Activated CD8-positive, alpha-beta memory T cell treated with anti-CD3 and anti-CD28 coated beads for 48 hours (primary cell): Measurements from ENCODE around the gene KCND3.

Experiments
- DNase-seq, 3 experiments: peaks; one replicate each; pipeline ENCODE4 v3.0.0-alpha.2; 2020; ENCODE audit warnings: low read depth in 2 of 3, low spot score in 2 of 3

KCND3 gene

GRCh38 chr1:111989531-111990025 is at the start of gene KCND3:
KCND3 (minus strand) TSS chr1:111989668.
- DNase-seq: no peak

- no peak for DNase-seq
Measured at GRCh38 chr1:112034277-112034676, 44.8 kb upstream of the KCND3 start.

GRCh38 chr1:112033439-112034120 is 44.1 kb upstream of the KCND3 start:
- DNase-seq: no peak

GRCh38 chr1:112030157-112030556 is 40.7 kb upstream of the KCND3 start:
- no peak for DNase-seq

- no peak for DNase-seq
Measured at GRCh38 chr1:112027696-112028095, 38.2 kb upstream of the KCND3 start.

GRCh38 chr1:112026501-112026900 is 37.0 kb upstream of the KCND3 start:
- DNase-seq: no peak

GRCh38 chr1:112026016-112026415 is 36.5 kb upstream of the KCND3 start:
- DNase-seq: no peak

- DNase-seq: no peak
Measured at GRCh38 chr1:112021263-112021662, 31.8 kb upstream of the KCND3 start.

GRCh38 chr1:112017183-112017582 is 27.7 kb upstream of the KCND3 start:
- DNase-seq: no peak

GRCh38 chr1:112012823-112013222 is 23.4 kb upstream of the KCND3 start:
- no peak for DNase-seq

- no peak for DNase-seq
Measured at GRCh38 chr1:112011202-112011601, 21.7 kb upstream of the KCND3 start.

GRCh38 chr1:112007169-112007568 is 17.7 kb upstream of the KCND3 start:
- no peak for DNase-seq

- no peak for DNase-seq
Measured at GRCh38 chr1:112006416-112007025, 17.1 kb upstream of the KCND3 start.

- no peak for DNase-seq
Measured at GRCh38 chr1:112004076-112004475, 14.6 kb upstream of the KCND3 start.

GRCh38 chr1:112002514-112002913 is 13.0 kb upstream of the KCND3 start:
- no peak for DNase-seq

GRCh38 chr1:112001436-112001835 is 12.0 kb upstream of the KCND3 start:
- no peak for DNase-seq

GRCh38 chr1:112000048-112000447 is 10.6 kb upstream of the KCND3 start:
- DNase-seq: no peak

- DNase-seq: no peak
Measured at GRCh38 chr1:111998332-111998731, 8.9 kb upstream of the KCND3 start.

- no peak for DNase-seq
Measured at GRCh38 chr1:111992476-111992875, 3.0 kb upstream of the KCND3 start.

- no peak for DNase-seq
Measured at GRCh38 chr1:111990878-111991718, 1.6 kb upstream of the KCND3 start.

- no peak for DNase-seq
Measured at GRCh38 chr1:111990026-111990877, 784 bp upstream of the KCND3 start.
